ENCODE results near the gene HAO2. TPM values are rescaled to one million over a fixed set of nuclear protein-coding genes. Genes with fewer than 3 reads are reported as not detected.

Gene HAO2
- total RNA-seq, 4 donors from 2014 or later: 2.2 to 6.8 (median 5.0) TPM

- DNase-seq (ENCODE audit: low spot score in 2 of 2): no peak
- Histone ChIP-seq H3K4me3 (no peak overlapping the region), H3K27ac (no peak overlapping the region), H3K4me1 (no peaks in the 10 kb centered on the region), H3K9me3 (no peaks in the 10 kb centered on the region), H3K36me3 (no peaks in the 10 kb centered on the region), H3K27me3 (no peaks in the 10 kb centered on the region)
- 59% methylated on average over 2 of the region's 2 CpGs for WGBS
- no peak for TF ChIP-seq CTCF (IDR thresholded peaks at IDR 0.05)
- no peak for TF ChIP-seq POLR2AphosphoS5 (IDR thresholded peaks at IDR 0.05)
- no peak for TF ChIP-seq POLR2A (IDR thresholded peaks at IDR 0.05)
- no peak for TF ChIP-seq EP300 (IDR thresholded peaks at IDR 0.05)
These were observed 36.2 kb downstream of the HAO2 start for GRCh38 chr1:119404736-119405135.

GRCh38 chr1:119409731-119410130, 41.1 kb downstream of the HAO2 start:
- Histone ChIP-seq H3K27ac (no peak overlapping the region), H3K4me3 (no peak overlapping the region), H3K27me3 (no peaks in the 10 kb centered on the region), H3K9me3 (no peaks in the 10 kb centered on the region), H3K4me1 (no peaks in the 10 kb centered on the region), H3K36me3 (no peaks in the 10 kb centered on the region)
- TF ChIP-seq POLR2A (IDR thresholded peaks at IDR 0.05) (no peak), EP300 (IDR thresholded peaks at IDR 0.05) (no peak), CTCF (IDR thresholded peaks at IDR 0.05) (no peak), POLR2AphosphoS5 (IDR thresholded peaks at IDR 0.05) (no peak)
- no peak for DNase-seq (ENCODE audit: low spot score in 2 of 2)

GRCh38 chr1:119410961-119411360, 42.4 kb downstream of the HAO2 start:
- Histone ChIP-seq H3K4me1 (no peaks in the 10 kb centered on the region), H3K4me3 (no peak overlapping the region), H3K27ac (no peak overlapping the region), H3K27me3 (no peaks in the 10 kb centered on the region), H3K9me3 (no peaks in the 10 kb centered on the region), H3K36me3 (no peaks in the 10 kb centered on the region)
- DNase-seq (ENCODE audit: low spot score in 2 of 2): no peak
- TF ChIP-seq POLR2A (IDR thresholded peaks at IDR 0.05): no peak
- no peak for TF ChIP-seq POLR2AphosphoS5 (IDR thresholded peaks at IDR 0.05)
- TF ChIP-seq CTCF (IDR thresholded peaks at IDR 0.05): no peak
- TF ChIP-seq EP300 (IDR thresholded peaks at IDR 0.05): no peak
- WGBS: 73% methylated on average over 3 of the region's 3 CpGs

- no peaks in the 10 kb centered on the region for H3K27me3 ChIP-seq
- DNase-seq (ENCODE audit: low spot score in 2 of 2): no peak
- H3K4me1 ChIP-seq: no peaks in the 10 kb centered on the region
- no peak within 1 kb of the TSS for H3K4me3 ChIP-seq
- 86% methylated on average over 2 of the region's 2 CpGs for WGBS
- H3K9me3 ChIP-seq: no peaks in the 10 kb centered on the region
- TF ChIP-seq EP300 (IDR thresholded peaks at IDR 0.05): no peak
- no peak for TF ChIP-seq POLR2A (IDR thresholded peaks at IDR 0.05)
- no peak for TF ChIP-seq POLR2AphosphoS5 (IDR thresholded peaks at IDR 0.05)
- no peak for TF ChIP-seq CTCF (IDR thresholded peaks at IDR 0.05)
- H3K27ac ChIP-seq: no peak within 1 kb of the TSS
- no peaks in the 10 kb centered on the region for H3K36me3 ChIP-seq
These were observed 46.4 kb downstream of the HAO2 start, which contains the start of gene HSD3B2 for GRCh38 chr1:119414950-119415349. HSD3B2 (plus strand) TSS chr1:119415150; CDS start chr1:119415420, 270 bp downstream.

- TF ChIP-seq EP300 (IDR thresholded peaks at IDR 0.05) (no peak), POLR2A (IDR thresholded peaks at IDR 0.05) (no peak), POLR2AphosphoS5 (IDR thresholded peaks at IDR 0.05) (no peak), CTCF (IDR thresholded peaks at IDR 0.05) (no peak)
- no peak overlapping the region for H3K4me3 ChIP-seq
- WGBS: 68% methylated on average over 3 of the region's 3 CpGs
These were observed 47.5 kb downstream of the HAO2 start for GRCh38 chr1:119416006-119416640.

More at GRCh38 chr1:119416006-119416640, 47.5 kb downstream of the HAO2 start:
- Histone ChIP-seq H3K27me3 (no peaks in the 10 kb centered on the region), H3K4me1 (no peaks in the 10 kb centered on the region), H3K9me3 (no peaks in the 10 kb centered on the region), H3K27ac (no peak overlapping the region), H3K36me3 (no peaks in the 10 kb centered on the region)
- no peak for DNase-seq (ENCODE audit: low spot score in 2 of 2)
